ENCODE measurements around the gene SKI. TPM values are rescaled to one million over a fixed set of nuclear protein-coding genes. Genes with fewer than 3 reads are reported as not detected.

Gene SKI
- total and polyA plus RNA-seq, 10 of the 15 experiments (the other 5 are each of a cell fraction or from before 2014, with no cell fraction given): 0.03 to 14.9 (median 0.96) TPM

- intact Hi-C loops (cut with micrococcal nuclease; ENCODE audit: unreplicated experiment): no loop called here
- ATAC-seq: no peak
- BruUV-seq (replicated peaks): no TSS peak
Observed at GRCh38 chr1:2186901-2187300, 41.2 kb upstream of the SKI start.

More at GRCh38 chr1:2186901-2187300, 41.2 kb upstream of the SKI start:
- Histone ChIP-seq H3K27me3 (replicated peaks in 1 of 2; ENCODE audit: control insufficient read depth in 2 of 2, insufficient read depth in 2 of 2, low read length in 1 of 2) (no peaks in the 10 kb centered on the region), H3K27ac (ENCODE audit: control insufficient read depth, insufficient read depth) (no peak overlapping the region), H3K9ac (ENCODE audit: control insufficient read depth, insufficient read depth, low read length) (no peak overlapping the region), H3K4me3 (no peak overlapping the region), H2AFZ (ENCODE audit: control insufficient read depth, low read depth, low read length) (no peak overlapping the region), H3K9me3 (replicated peaks; ENCODE audit: control insufficient read depth, insufficient read depth, low read length) (no peaks in the 10 kb centered on the region), H3K4me1 (ENCODE audit: control insufficient read depth, insufficient read depth, low read length) (no peaks in the 10 kb centered on the region), H3K79me2 (ENCODE audit: control insufficient read depth, insufficient read depth, low read length) (no peaks in the 10 kb centered on the region), H4K20me1 (ENCODE audit: control insufficient read depth, insufficient read depth) (no peaks in the 10 kb centered on the region), H3K36me3 (ENCODE audit: control insufficient read depth in 2 of 2, insufficient read depth in 2 of 2, low read length in 1 of 2) (no peaks in the 10 kb centered on the region; a peak in 1 of 4 replicates), H3K4me2 (ENCODE audit: control insufficient read depth, insufficient read depth) (no peak overlapping the region)
- RAD21 ChIA-PET (ENCODE audit: unreplicated experiment): no interaction called here
- FAIRE-seq: no peak
- TF ChIP-seq IKZF2 (IDR thresholded peaks at IDR 0.05) (no peak), STAT3 (IDR thresholded peaks at IDR 0.05; ENCODE audit: low read depth, low read length) (no peak), E4F1 (IDR thresholded peaks at IDR 0.05; ENCODE audit: borderline replicate concordance, partially characterized antibody) (no peak), RELB (IDR thresholded peaks at IDR 0.05; ENCODE audit: low read depth) (no peak), NFIC (IDR thresholded peaks at IDR 0.05; ENCODE audit: low read depth, low read length) (no peak), SMARCA5 (IDR thresholded peaks at IDR 0.05) (no peak), ZNF207 (IDR thresholded peaks at IDR 0.05; ENCODE audit: borderline replicate concordance) (no peak), MTA2 (IDR thresholded peaks at IDR 0.05; ENCODE audit: low read depth) (no peak), BMI1 (IDR thresholded peaks at IDR 0.05; ENCODE audit: borderline replicate concordance) (no peak)
- TF ChIP-seq, protein P1, sequence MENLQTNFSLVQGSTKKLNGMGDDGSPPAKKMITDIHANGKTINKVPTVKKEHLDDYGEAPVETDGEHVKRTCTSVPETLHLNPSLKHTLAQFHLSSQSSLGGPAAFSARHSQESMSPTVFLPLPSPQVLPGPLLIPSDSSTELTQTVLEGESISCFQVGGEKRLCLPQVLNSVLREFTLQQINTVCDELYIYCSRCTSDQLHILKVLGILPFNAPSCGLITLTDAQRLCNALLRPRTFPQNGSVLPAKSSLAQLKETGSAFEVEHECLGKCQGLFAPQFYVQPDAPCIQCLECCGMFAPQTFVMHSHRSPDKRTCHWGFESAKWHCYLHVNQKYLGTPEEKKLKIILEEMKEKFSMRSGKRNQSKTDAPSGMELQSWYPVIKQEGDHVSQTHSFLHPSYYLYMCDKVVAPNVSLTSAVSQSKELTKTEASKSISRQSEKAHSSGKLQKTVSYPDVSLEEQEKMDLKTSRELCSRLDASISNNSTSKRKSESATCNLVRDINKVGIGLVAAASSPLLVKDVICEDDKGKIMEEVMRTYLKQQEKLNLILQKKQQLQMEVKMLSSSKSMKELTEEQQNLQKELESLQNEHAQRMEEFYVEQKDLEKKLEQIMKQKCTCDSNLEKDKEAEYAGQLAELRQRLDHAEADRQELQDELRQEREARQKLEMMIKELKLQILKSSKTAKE (IDR thresholded peaks at IDR 0.05; ENCODE audit: low read depth, poor library complexity, severe bottlenecking): no peak
- TF ChIP-seq, protein P2, sequence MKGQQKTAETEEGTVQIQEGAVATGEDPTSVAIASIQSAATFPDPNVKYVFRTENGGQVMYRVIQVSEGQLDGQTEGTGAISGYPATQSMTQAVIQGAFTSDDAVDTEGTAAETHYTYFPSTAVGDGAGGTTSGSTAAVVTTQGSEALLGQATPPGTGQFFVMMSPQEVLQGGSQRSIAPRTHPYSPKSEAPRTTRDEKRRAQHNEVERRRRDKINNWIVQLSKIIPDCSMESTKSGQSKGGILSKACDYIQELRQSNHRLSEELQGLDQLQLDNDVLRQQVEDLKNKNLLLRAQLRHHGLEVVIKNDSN (IDR thresholded peaks at IDR 0.05; ENCODE audit: borderline replicate concordance, extremely low read length, insufficient read depth, low read depth, low read length): no peak
- 86% methylated on average over 9 of the region's 9 CpGs for WGBS (ENCODE audit: insufficient coverage, insufficient replicate concordance, low lambda C conversion rate, missing lambda C conversion rate)
- POLR2A ChIA-PET: no interaction called here
- CTCF ChIA-PET: no interaction called here
- in situ Hi-C loops (cut with MboI): no loop called here
- SMC1A ChIA-PET (ENCODE audit: uncharacterized antibody, unreplicated experiment): no interaction called here
- DNase-seq (ENCODE audit: low read depth, low spot score): no peak
